A549 (cell line): ENCODE data around the gene NOL8. TPM values are rescaled to one million over a fixed set of nuclear protein-coding genes. Genes with fewer than 3 reads are reported as not detected.
A peak's percentile ranks its signal among the peaks of the same experiment; 100 is the strongest.

ENCODE experiments used
- ATAC-seq, 2 experiments: fragments of 200-7000 bp in 1 of 2; fragments of >200 bp in 1 of 2; cut with Nextera tagmentation in 1 of 2; cut with Tn5 transposase in 1 of 2; 3 replicates each; pipeline versions ENCODE4 v1.8.0 to v1.9.1; 2018 to 2020; ENCODE audit warnings: mild to moderate bottlenecking in 1 of 2, moderate library complexity in 1 of 2
- CTCF ChIA-PET: fragments of 300-600 bp; sonication (Branson Sonifier 250); formaldehyde crosslinking; extraction: SDS; loops from one replicate; lab custom pipeline; 2021; ENCODE audit warnings: antibody characterized with exemption, inconsistent platforms; lab: Yijun Ruan, JAX
- POLR2A ChIA-PET: fragments of 350-600 bp; formaldehyde crosslinking; extraction: SDS; loops from one replicate; lab custom pipeline; 2021; ENCODE audit warnings: antibody characterized with exemption, inconsistent platforms; lab: Yijun Ruan, JAX
- DNase-seq, 2 experiments: peaks; one replicate each; pipeline versions ENCODE4 v3.0.0 to v3.0.0-alpha.2; 2011 to 2016; ENCODE audit warnings: low read depth in 1 of 2, low spot score in 1 of 2
- FAIRE-seq: peaks from 2 replicates; lab custom pipeline; 2011; peaks lifted over from hg19 to GRCh38; lab: Jason Lieb, UNC
- H3K27ac ChIP-seq, 2 experiments: fragments of >200 bp; sonication (Bioruptor Twin); formaldehyde crosslinking; 3 replicates each; pipeline ENCODE4 v1.5.1; 2016 to 2017
- H3K4me1 ChIP-seq: fragments of >200 bp; sonication (Bioruptor Twin); formaldehyde crosslinking; 3 replicates; pipeline ENCODE4 v1.6.1; 2016
- H3K4me2 ChIP-seq: fragments of >200 bp; sonication (Bioruptor Twin); formaldehyde crosslinking; 3 replicates; pipeline ENCODE4 v1.6.1; 2016
- H3K4me3 ChIP-seq: fragments of >200 bp; sonication (Bioruptor Twin); formaldehyde crosslinking; 3 replicates; pipeline ENCODE4 v1.5.1; 2016
- H3K9me3 ChIP-seq: fragments of >200 bp; sonication (Bioruptor Twin); formaldehyde crosslinking; 3 replicates; pipeline ENCODE4 v1.6.1; 2016
- CBX8 ChIP-seq: fragments of 200-600 bp; sonication (generic); IDR thresholded peaks from 2 replicates; pipeline ENCODE4 v1.6.1; 2016
- CEBPB ChIP-seq, 2 experiments: fragments of >200 bp in 1 of 2; sonication (Bioruptor Twin) in 1 of 2; formaldehyde crosslinking in 1 of 2; IDR thresholded peaks; 2 replicates each; pipeline ENCODE4 v1.6.1; 2012 to 2016
- EHF ChIP-seq: fragments of 250-450 bp; sonication (Bioruptor Pico); IDR thresholded peaks from 2 replicates; pipeline ENCODE4 v1.5.0; 2020; ENCODE audit warnings: mild to moderate bottlenecking
- FOSB ChIP-seq: fragments of 250-450 bp; sonication (Bioruptor Pico); IDR thresholded peaks from 2 replicates; pipeline ENCODE4 v1.5.0; 2020; ENCODE audit warnings: mild to moderate bottlenecking, moderate library complexity
- FOSL2 ChIP-seq, 2 experiments: fragments of 450-650 bp in 1 of 2; fragments of >200 bp in 1 of 2; sonication (Bioruptor Twin) in 1 of 2; formaldehyde crosslinking; IDR thresholded peaks; 2 replicates each; pipeline versions ENCODE4 v1.5.0 to v1.6.1; 2016 to 2020; ENCODE audit warnings: mild to moderate bottlenecking in 1 of 2, moderate library complexity in 1 of 2
- GATA3 ChIP-seq: IDR thresholded peaks from 2 replicates; pipeline ENCODE4 v1.6.1; 2012; ENCODE audit warnings: borderline replicate concordance
- HOXA7 ChIP-seq: fragments of 250-450 bp; sonication (Bioruptor Pico); IDR thresholded peaks from 2 replicates; pipeline ENCODE4 v1.5.0; 2020; ENCODE audit warnings: mild to moderate bottlenecking, moderate library complexity
- KDM1A ChIP-seq: fragments of 200-600 bp; sonication (generic); IDR thresholded peaks from 2 replicates; pipeline ENCODE4 v1.6.1; 2016; ENCODE audit warnings: low read depth, mild to moderate bottlenecking
- KDM5A ChIP-seq: fragments of 200-600 bp; sonication (generic); IDR thresholded peaks from 2 replicates; pipeline ENCODE4 v1.6.1; 2016; ENCODE audit warnings: antibody characterized with exemption, mild to moderate bottlenecking
- MAFK ChIP-seq: fragments of 450-650 bp; IDR thresholded peaks from 2 replicates; pipeline ENCODE4 v1.6.1; 2014; ENCODE audit not compliant: partially characterized antibody
- MAZ ChIP-seq: fragments of 150-350 bp; IDR thresholded peaks from 2 replicates; pipeline ENCODE4 v1.6.1; 2014; ENCODE audit warnings: antibody characterized with exemption, low read depth, low read length, borderline replicate concordance
- PHF8 ChIP-seq: fragments of 200-600 bp; sonication (generic); IDR thresholded peaks from 2 replicates; pipeline ENCODE4 v1.6.1; 2016; ENCODE audit warnings: low read depth, mild to moderate bottlenecking, antibody characterized with exemption, moderate library complexity, borderline replicate concordance
- POLR2A ChIP-seq: IDR thresholded peaks from 2 replicates; pipeline ENCODE4 v1.6.1; 2012; ENCODE audit warnings: mild to moderate bottlenecking, low read length
- POLR2AphosphoS2 ChIP-seq: conservative IDR thresholded peaks from 2 replicates; pipeline ENCODE4 v1.6.1; 2012; ENCODE audit warnings: low read length, improper control_type of control experiment, inconsistent platforms
- RARB ChIP-seq: fragments of 250-450 bp; sonication (Bioruptor Pico); IDR thresholded peaks from 2 replicates; pipeline ENCODE4 v1.8.0; 2021; ENCODE audit warnings: mild to moderate bottlenecking, moderate library complexity
- RCOR1 ChIP-seq: fragments of 150-350 bp; IDR thresholded peaks from 2 replicates; pipeline ENCODE4 v1.6.1; 2014; ENCODE audit warnings: antibody characterized with exemption, low read length, low read depth
- REST ChIP-seq: fragments of 200-600 bp; sonication (generic); IDR thresholded peaks from 2 replicates; pipeline ENCODE4 v1.6.1; 2016; ENCODE audit warnings: antibody characterized with exemption, mild to moderate bottlenecking, moderate library complexity
- RFX5 ChIP-seq: fragments of 450-650 bp; IDR thresholded peaks from 2 replicates; pipeline ENCODE4 v1.7.1; 2014; ENCODE audit warnings: antibody characterized with exemption, mild to moderate bottlenecking, moderate library complexity
- RNF2 ChIP-seq: fragments of 200-600 bp; sonication (generic); IDR thresholded peaks from 2 replicates; pipeline ENCODE4 v1.6.1; 2016; ENCODE audit warnings: low read depth, mild to moderate bottlenecking, antibody characterized with exemption, moderate library complexity, borderline replicate concordance
- SREBF2 ChIP-seq: fragments of 450-650 bp; IDR thresholded peaks from 2 replicates; pipeline ENCODE4 v1.6.1; 2014; ENCODE audit warnings: mild to moderate bottlenecking, moderate library complexity
- TFCP2L1 ChIP-seq: fragments of 250-450 bp; sonication (Bioruptor Pico); IDR thresholded peaks from 2 replicates; pipeline ENCODE4 v1.5.0; 2021; ENCODE audit warnings: mild to moderate bottlenecking
- TP53 ChIP-seq: fragments of 250-450 bp; sonication (Bioruptor Pico); IDR thresholded peaks from 2 replicates; pipeline ENCODE4 v1.5.0; 2021; ENCODE audit warnings: mild to moderate bottlenecking, moderate library complexity
- USF2 ChIP-seq: fragments of 450-650 bp; IDR thresholded peaks from 2 replicates; pipeline ENCODE4 v1.6.1; 2014; ENCODE audit warnings: antibody characterized with exemption
- ZC3H11A ChIP-seq: fragments of 450-650 bp; IDR thresholded peaks from 2 replicates; pipeline ENCODE4 v1.6.1; 2014; ENCODE audit warnings: antibody characterized with exemption, mild to moderate bottlenecking
- ZSCAN20 ChIP-seq: fragments of 250-450 bp; sonication (Bioruptor Pico); IDR thresholded peaks from 2 replicates; pipeline ENCODE4 v1.8.0; 2022; ENCODE audit warnings: mild to moderate bottlenecking, moderate library complexity
- WGBS: methylation state at CpG from one replicate; pipeline ENCODE4 v1.1.6; 2017; ENCODE audit errors: missing lambda C conversion rate; 5-methylcytosine and 5-hydroxymethylcytosine counted together
- polyA plus RNA-seq, 4 experiments: library from polyadenylated mRNA; depleted of rRNA in 3 of 4; stranded (reverse); fragments of >200 nt; fragmentation: RNase III in 1 of 4; extraction: RNeasy Plus Mini Kit Qiagen cat#74134 plus additional on column Dnase treatment in 1 of 4; gene quantifications; 2 replicates in 3 of 4; 3 replicates in 1 of 4; pipeline ENCODE4 v1.2.3, GENCODE V29; 2011 to 2017
- TF ChIP-seq, protein P1 (sequence below): fragments of 250-450 bp; sonication (Bioruptor Pico); IDR thresholded peaks from 2 replicates; pipeline ENCODE4 v1.5.0; 2021; ENCODE audit warnings: mild to moderate bottlenecking, moderate library complexity, borderline replicate concordance
- TF ChIP-seq, protein P2 (sequence below): fragments of >200 bp; sonication (Bioruptor Twin); formaldehyde crosslinking; IDR thresholded peaks from 2 replicates; pipeline ENCODE4 v1.6.1; 2016
- TF ChIP-seq, protein P3 (sequence below): fragments of >200 bp; sonication (Bioruptor Twin); formaldehyde crosslinking; IDR thresholded peaks from 3 replicates; pipeline ENCODE4 v1.6.1; 2016
- TF ChIP-seq, protein P4 (sequence below): IDR thresholded peaks from 2 replicates; pipeline ENCODE4 v1.6.1; 2012

NOL8 gene
- polyA plus RNA-seq, 2 of the 4 experiments (the other 2 are of a cell fraction), result 24.4 to 47.2 TPM

DNA sequence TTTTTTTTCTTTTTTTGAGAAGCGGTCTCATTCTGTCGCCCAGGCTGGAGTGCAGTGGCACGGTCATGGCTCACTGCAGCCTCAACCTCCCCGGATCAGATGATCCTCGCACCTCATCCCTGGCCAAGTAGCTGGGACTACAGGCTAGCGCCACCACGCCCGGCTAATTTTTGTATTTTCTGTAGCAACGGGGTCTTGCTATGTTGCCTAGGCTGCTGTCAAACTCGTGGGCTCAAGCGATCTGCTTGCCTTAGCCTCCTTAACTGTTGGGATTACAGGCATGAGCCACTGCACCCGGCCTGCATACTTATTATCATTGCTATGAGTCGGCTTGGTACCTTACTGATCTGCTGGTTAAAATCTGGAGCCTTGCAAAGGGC lies 30.9 kb downstream of the NOL8 start:
- 4% methylated on average over 13 of the region's 13 CpGs for WGBS
- peak; percentile 19 to 42; a peak in 3 of 6 replicates for ATAC-seq
- no peaks in the 10 kb centered on the region for H3K9me3 ChIP-seq
- no peak for TF ChIP-seq FOSL2 (IDR thresholded peaks at IDR 0.05)
- TF ChIP-seq FOSL2 (CRISPR knock-in tag; IDR thresholded peaks at IDR 0.05), result no peak
- no peak for TF ChIP-seq CBX8
- TF ChIP-seq EHF, result no peak
- no peak for TF ChIP-seq PHF8
- TF ChIP-seq POLR2AphosphoS2, result no peak
- TF ChIP-seq RARB (CRISPR knock-in tag), result no peak
- TF ChIP-seq TFCP2L1 (CRISPR knock-in tag), result no peak
- TF ChIP-seq ZC3H11A, result no peak
- TF ChIP-seq, protein P1, sequence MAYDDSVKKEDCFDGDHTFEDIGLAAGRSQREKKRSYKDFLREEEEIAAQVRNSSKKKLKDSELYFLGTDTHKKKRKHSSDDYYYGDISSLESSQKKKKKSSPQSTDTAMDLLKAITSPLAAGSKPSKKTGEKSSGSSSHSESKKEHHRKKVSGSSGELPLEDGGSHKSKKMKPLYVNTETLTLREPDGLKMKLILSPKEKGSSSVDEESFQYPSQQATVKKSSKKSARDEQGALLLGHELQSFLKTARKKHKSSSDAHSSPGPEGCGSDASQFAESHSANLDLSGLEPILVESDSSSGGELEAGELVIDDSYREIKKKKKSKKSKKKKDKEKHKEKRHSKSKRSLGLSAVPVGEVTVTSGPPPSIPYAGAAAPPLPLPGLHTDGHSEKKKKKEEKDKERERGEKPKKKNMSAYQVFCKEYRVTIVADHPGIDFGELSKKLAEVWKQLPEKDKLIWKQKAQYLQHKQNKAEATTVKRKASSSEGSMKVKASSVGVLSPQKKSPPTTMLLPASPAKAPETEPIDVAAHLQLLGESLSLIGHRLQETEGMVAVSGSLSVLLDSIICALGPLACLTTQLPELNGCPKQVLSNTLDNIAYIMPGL (CRISPR knock-in tag), result no peak
- TF ChIP-seq ZSCAN20 (CRISPR knock-in tag), result no peak
- no peak for TF ChIP-seq SREBF2
- no peak for TF ChIP-seq POLR2A
- TF ChIP-seq FOSB (CRISPR knock-in tag), result no peak
- no peak for TF ChIP-seq CEBPB (IDR thresholded peaks at IDR 0.05)
- TF ChIP-seq RNF2, result no peak
- no peak for TF ChIP-seq TP53
- TF ChIP-seq, protein P2, sequence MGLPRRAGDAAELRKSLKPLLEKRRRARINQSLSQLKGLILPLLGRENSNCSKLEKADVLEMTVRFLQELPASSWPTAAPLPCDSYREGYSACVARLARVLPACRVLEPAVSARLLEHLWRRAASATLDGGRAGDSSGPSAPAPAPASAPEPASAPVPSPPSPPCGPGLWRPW, result no peak
- TF ChIP-seq, protein P3, sequence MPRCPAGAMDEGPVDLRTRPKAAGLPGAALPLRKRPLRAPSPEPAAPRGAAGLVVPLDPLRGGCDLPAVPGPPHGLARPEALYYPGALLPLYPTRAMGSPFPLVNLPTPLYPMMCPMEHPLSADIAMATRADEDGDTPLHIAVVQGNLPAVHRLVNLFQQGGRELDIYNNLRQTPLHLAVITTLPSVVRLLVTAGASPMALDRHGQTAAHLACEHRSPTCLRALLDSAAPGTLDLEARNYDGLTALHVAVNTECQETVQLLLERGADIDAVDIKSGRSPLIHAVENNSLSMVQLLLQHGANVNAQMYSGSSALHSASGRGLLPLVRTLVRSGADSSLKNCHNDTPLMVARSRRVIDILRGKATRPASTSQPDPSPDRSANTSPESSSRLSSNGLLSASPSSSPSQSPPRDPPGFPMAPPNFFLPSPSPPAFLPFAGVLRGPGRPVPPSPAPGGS, result no peak
- TF ChIP-seq RCOR1, result no peak
- no peak for TF ChIP-seq RFX5
- H3K4me1 ChIP-seq, result peaks cover 22% of the 10 kb centered on the region
- CTCF ChIA-PET, result interaction anchor here (1.2 to 2.0 kb wide), 2 partner anchors 154 to 340 kb away, joined by 3 to 10 read pairs; no protein-coding TSS in a partner anchor
- H3K4me2 ChIP-seq, result peak overlapping the region; percentile 96
- peak overlapping the region; percentile 73 for H3K4me3 ChIP-seq
- peak overlapping the region; percentile 96 to 97 for H3K27ac ChIP-seq
- POLR2A ChIA-PET, result no interaction called here
- DNase-seq, result peak in 1 of 2 experiments; percentile 29
- FAIRE-seq, result no peak

GRCh38 chr9:92293452-92294296 lies 31.5 kb downstream of the NOL8 start, which contains the start of gene IARS1:
Gene IARS1 (minus strand): TSS chr9:92293697. CDS start chr9:92289419, 4,278 bp downstream.
- CTCF ChIA-PET, result interaction anchor here (1.2 to 2.0 kb wide), 2 partner anchors 154 to 341 kb away, joined by 3 to 10 read pairs; no protein-coding TSS in a partner anchor
- 1% methylated on average over 48 of the region's 63 CpGs for WGBS
- peak within 1 kb of the TSS; percentile 96 for H3K4me2 ChIP-seq
- peak within 1 kb of the TSS; percentile 96 to 97 for H3K27ac ChIP-seq
- peaks cover 22% of the 10 kb centered on the region for H3K4me1 ChIP-seq
- POLR2A ChIA-PET, result no interaction called here
- peak; percentile 97 to 98 for ATAC-seq
- peak; percentile 96 to 99 for DNase-seq
- FAIRE-seq, result peak; percentile 89
- no peaks in the 10 kb centered on the region for H3K9me3 ChIP-seq
- H3K4me3 ChIP-seq, result peak within 1 kb of the TSS; percentile 73
- no peak for TF ChIP-seq TFCP2L1 (CRISPR knock-in tag)
- TF ChIP-seq, protein P4, sequence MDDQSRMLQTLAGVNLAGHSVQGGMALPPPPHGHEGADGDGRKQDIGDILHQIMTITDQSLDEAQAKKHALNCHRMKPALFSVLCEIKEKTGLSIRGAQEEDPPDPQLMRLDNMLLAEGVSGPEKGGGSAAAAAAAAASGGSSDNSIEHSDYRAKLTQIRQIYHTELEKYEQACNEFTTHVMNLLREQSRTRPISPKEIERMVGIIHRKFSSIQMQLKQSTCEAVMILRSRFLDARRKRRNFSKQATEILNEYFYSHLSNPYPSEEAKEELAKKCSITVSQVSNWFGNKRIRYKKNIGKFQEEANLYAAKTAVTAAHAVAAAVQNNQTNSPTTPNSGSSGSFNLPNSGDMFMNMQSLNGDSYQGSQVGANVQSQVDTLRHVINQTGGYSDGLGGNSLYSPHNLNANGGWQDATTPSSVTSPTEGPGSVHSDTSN, result no peak
- peak; percentile 45; the same call in 1 of the 2 replicates for TF ChIP-seq GATA3
- TF ChIP-seq REST, result no peak
- TF ChIP-seq KDM1A, result no peak
- no peak for TF ChIP-seq MAZ
- peak; percentile 50 for TF ChIP-seq USF2
- no peak for TF ChIP-seq HOXA7 (CRISPR knock-in tag)
- 0 out of 2 replicates have a peak, but pooled peaks have one; percentile 17 for TF ChIP-seq RFX5
- TF ChIP-seq KDM5A, result peak; percentile 68; the same call in 1 of the 2 replicates
- TF ChIP-seq MAFK, result no peak
- no peak for TF ChIP-seq CBX8
